HepG2 (cell line): ENCODE data around the gene LST1. TPM values are rescaled to one million over a fixed set of nuclear protein-coding genes. Genes with fewer than 3 reads are reported as not detected.

Source experiments
- CEBPG ChIP-seq: IDR thresholded peaks from 2 replicates; pipeline ENCODE4 v1.6.1; 2016
- CEBPZ ChIP-seq: IDR thresholded peaks from 2 replicates; pipeline ENCODE4 v1.6.1; 2012; ENCODE audit warnings: low read length, improper control_type of control experiment
- FOXM1 ChIP-seq: sonication (generic); formaldehyde crosslinking; IDR thresholded peaks from 2 replicates; pipeline ENCODE4 v1.5.0; 2020; ENCODE audit warnings: missing genetic modification reagents
- KLF13 ChIP-seq: sonication (generic); formaldehyde crosslinking; IDR thresholded peaks from 2 replicates; pipeline ENCODE4 v1.4.0; 2020; ENCODE audit warnings: mild to moderate bottlenecking, missing genetic modification reagents
- MLXIP ChIP-seq: sonication (generic); formaldehyde crosslinking; IDR thresholded peaks from 2 replicates; pipeline ENCODE4 v1.9.0; 2021; ENCODE audit warnings: missing genetic modification reagents, borderline replicate concordance
- NR2F1 ChIP-seq, 2 experiments: fragments of 450-650 bp in 1 of 2; formaldehyde crosslinking in 1 of 2; IDR thresholded peaks; 2 replicates each; pipeline versions ENCODE4 v1.5.0 to v1.6.1; 2016 to 2020; ENCODE audit warnings: mild to moderate bottlenecking in 1 of 2, missing compliant biosample characterization in 1 of 2, missing genetic modification reagents in 1 of 2, moderate library complexity in 1 of 2
- POLR2G ChIP-seq: fragments of 200-400 bp; formaldehyde crosslinking; IDR thresholded peaks from 2 replicates; pipeline ENCODE4 v1.6.1; 2018; ENCODE audit warnings: mild to moderate bottlenecking, low read depth, low read length, moderate library complexity
- TAF1 ChIP-seq: sonication (generic); formaldehyde crosslinking; IDR thresholded peaks from 2 replicates; pipeline ENCODE4 v1.4.0; 2020; ENCODE audit warnings: missing genetic modification reagents
- ZNF20 ChIP-seq: sonication (generic); formaldehyde crosslinking; IDR thresholded peaks from 2 replicates; pipeline ENCODE4 v1.4.0; 2020; ENCODE audit warnings: mild to moderate bottlenecking, moderate library complexity, missing genetic modification reagents
- ZNF567 ChIP-seq: sonication (generic); formaldehyde crosslinking; IDR thresholded peaks from 2 replicates; pipeline ENCODE4 v1.8.1; 2023; ENCODE audit warnings: mild to moderate bottlenecking, missing genetic modification reagents, borderline replicate concordance
- ZNF616 ChIP-seq: sonication (generic); formaldehyde crosslinking; IDR thresholded peaks from 2 replicates; pipeline ENCODE4 v1.5.0; 2020; ENCODE audit warnings: low read depth, mild to moderate bottlenecking, missing genetic modification reagents
- polyA plus RNA-seq, 8 experiments: library from polyadenylated mRNA; depleted of rRNA in 3 of 8; stranded (reverse) in 7 of 8; unstranded in 1 of 8; fragments of >200 nt; fragmentation: Illumina TruSeq in 4 of 8; extraction: Trizol in 4 of 8; gene quantifications; 2 replicates each; pipeline versions ENCODE4 v1.2.1 to v1.2.3, GENCODE V29; 2011 to 2016; ENCODE audit warnings: low read depth in 4 of 8, missing spikeins in 1 of 8, mixed read lengths in 1 of 8; ENCODE audit not compliant: insufficient read depth in 1 of 8
- total RNA-seq, 5 experiments: library from RNA; depleted of rRNA; stranded (reverse); fragments of >200 nt; fragmentation: Illumina TruSeq; extraction: Trizol; gene quantifications; 2 replicates each; pipeline ENCODE4 v1.2.3, GENCODE V29; 2016; ENCODE audit warnings: low read depth in 1 of 5
- TF ChIP-seq, protein P1 (sequence below): sonication (generic); formaldehyde crosslinking; IDR thresholded peaks from 2 replicates; pipeline ENCODE4 v1.5.1; 2020; ENCODE audit warnings: missing genetic modification reagents, mild to moderate bottlenecking, borderline replicate concordance
- TF ChIP-seq, protein P2 (sequence below): sonication (generic); formaldehyde crosslinking; IDR thresholded peaks from 2 replicates; pipeline ENCODE4 v1.5.0; 2020; ENCODE audit warnings: mild to moderate bottlenecking, missing genetic modification reagents, borderline replicate concordance
- TF ChIP-seq, protein P3 (sequence below): fragments of 450-650 bp; IDR thresholded peaks from 2 replicates; pipeline ENCODE4 v1.6.1; 2017; ENCODE audit warnings: mild to moderate bottlenecking

The LST1 gene
- total and polyA plus RNA-seq, 2 of the 13 experiments (the other 11 are each of a cell fraction or from before 2014, with no cell fraction given), result not detected

DNA sequence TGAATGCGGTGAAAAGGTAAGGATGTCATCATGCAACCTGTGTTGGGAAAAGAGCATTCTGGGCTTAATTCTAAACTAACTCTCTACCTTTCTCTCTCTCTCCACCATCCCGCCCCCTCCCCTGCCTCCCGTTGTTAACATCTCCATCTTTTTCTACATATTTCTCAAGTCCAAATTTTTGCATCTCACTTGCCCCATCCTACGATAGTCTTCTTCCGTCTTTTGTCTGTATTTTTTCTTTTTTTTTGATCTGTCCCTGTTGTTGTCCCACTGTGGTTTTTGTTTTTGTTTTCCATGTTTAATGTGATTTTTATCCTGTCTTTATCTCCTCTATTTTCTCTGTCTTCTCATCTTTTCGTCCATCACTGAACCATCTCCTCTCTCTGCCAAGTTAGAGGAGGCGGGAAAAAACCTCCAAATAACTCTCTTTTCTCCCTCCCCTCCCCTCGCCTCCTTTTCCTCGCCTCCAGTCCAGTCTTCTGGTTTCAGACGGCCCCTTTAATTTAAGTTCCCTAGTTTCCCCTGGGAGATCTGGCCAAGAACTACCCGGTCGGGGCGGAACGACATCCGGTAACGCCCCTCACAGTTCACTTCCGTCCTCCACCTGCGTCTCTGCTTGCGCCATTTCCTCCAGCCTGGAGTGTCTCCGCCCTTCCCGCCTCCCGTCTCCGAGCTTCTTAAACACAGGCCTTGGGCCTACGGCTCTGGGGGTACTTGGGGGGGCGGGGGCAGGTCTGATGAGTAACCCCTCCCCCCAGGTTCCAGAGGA, 38.9 kb upstream of the LST1 start, which contains the start of gene NFKBIL1 (continued):
- TF ChIP-seq, protein P1, sequence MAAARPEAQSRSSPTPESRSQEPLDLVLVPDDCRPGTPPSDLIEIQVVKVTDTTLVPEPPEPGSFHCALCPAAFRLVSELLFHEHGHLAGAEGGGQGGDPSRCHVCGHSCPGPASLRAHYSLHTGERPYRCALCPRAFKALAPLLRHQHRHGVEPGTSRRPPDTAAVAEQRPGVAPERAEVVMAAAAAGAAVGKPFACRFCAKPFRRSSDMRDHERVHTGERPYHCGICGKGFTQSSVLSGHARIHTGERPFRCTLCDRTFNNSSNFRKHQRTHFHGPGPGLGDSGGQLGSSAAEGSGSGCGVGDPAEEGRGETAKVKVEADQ (CRISPR knock-in tag), result no peak
- no peak for TF ChIP-seq FOXM1 (CRISPR knock-in tag)
- TF ChIP-seq MLXIP (CRISPR knock-in tag), result no peak
- TF ChIP-seq, protein P2, sequence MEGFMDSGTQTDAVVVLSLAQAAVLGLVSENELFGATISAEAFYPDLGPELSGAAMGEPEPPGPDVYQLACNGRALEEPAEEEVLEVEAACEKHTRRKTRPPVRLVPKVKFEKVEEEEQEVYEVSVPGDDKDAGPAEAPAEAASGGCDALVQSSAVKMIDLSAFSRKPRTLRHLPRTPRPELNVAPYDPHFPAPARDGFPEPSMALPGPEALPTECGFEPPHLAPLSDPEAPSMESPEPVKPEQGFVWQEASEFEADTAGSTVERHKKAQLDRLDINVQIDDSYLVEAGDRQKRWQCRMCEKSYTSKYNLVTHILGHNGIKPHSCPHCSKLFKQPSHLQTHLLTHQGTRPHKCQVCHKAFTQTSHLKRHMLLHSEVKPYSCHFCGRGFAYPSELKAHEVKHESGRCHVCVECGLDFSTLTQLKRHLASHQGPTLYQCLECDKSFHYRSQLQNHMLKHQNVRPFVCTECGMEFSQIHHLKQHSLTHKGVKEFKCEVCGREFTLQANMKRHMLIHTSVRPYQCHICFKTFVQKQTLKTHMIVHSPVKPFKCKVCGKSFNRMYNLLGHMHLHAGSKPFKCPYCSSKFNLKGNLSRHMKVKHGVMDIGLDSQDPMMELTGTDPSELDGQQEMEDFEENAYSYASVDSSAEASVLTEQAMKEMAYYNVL (CRISPR knock-in tag), result peak; percentile 38; the same call in 1 of the 2 replicates
- TF ChIP-seq POLR2G, result peak; percentile 79
- TF ChIP-seq TAF1 (CRISPR knock-in tag), result peak; percentile 59
- peak; percentile 91 for TF ChIP-seq CEBPG (CRISPR knock-in tag)
- TF ChIP-seq, protein P3, sequence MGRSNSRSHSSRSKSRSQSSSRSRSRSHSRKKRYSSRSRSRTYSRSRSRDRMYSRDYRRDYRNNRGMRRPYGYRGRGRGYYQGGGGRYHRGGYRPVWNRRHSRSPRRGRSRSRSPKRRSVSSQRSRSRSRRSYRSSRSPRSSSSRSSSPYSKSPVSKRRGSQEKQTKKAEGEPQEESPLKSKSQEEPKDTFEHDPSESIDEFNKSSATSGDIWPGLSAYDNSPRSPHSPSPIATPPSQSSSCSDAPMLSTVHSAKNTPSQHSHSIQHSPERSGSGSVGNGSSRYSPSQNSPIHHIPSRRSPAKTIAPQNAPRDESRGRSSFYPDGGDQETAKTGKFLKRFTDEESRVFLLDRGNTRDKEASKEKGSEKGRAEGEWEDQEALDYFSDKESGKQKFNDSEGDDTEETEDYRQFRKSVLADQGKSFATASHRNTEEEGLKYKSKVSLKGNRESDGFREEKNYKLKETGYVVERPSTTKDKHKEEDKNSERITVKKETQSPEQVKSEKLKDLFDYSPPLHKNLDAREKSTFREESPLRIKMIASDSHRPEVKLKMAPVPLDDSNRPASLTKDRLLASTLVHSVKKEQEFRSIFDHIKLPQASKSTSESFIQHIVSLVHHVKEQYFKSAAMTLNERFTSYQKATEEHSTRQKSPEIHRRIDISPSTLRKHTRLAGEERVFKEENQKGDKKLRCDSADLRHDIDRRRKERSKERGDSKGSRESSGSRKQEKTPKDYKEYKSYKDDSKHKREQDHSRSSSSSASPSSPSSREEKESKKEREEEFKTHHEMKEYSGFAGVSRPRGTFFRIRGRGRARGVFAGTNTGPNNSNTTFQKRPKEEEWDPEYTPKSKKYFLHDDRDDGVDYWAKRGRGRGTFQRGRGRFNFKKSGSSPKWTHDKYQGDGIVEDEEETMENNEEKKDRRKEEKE, result no peak
- no peak for TF ChIP-seq NR2F1 (CRISPR knock-in tag; IDR thresholded peaks at IDR 0.05)
- TF ChIP-seq ZNF567, result peak; percentile 59; the same call in 1 of the 2 replicates
- TF ChIP-seq KLF13, result no peak
- TF ChIP-seq ZNF20 (CRISPR knock-in tag), result no peak
- no peak for TF ChIP-seq CEBPZ
- no peak for TF ChIP-seq ZNF616 (CRISPR knock-in tag)
